LNCaP clone FGC (cell line): Measurements from ENCODE around the gene CELF4.

Source experiments
- DNase-seq: peaks from one replicate; pipeline ENCODE4 v3.0.0-alpha.2; 2011; ENCODE audit warnings: low read depth
- H3K4me3 ChIP-seq: 2 replicates; pipeline ENCODE4 v1.5.1; 2011; ENCODE audit warnings: mild to moderate bottlenecking, low read depth, low read length, control low read depth
- TF ChIP-seq, protein P1 (sequence below): IDR thresholded peaks from 2 replicates; pipeline ENCODE4 v1.5.1; 2012; ENCODE audit warnings: mild to moderate bottlenecking; ENCODE audit not compliant: control insufficient read depth, insufficient read depth; ENCODE audit errors: extremely low read depth

CELF4 gene

DNA sequence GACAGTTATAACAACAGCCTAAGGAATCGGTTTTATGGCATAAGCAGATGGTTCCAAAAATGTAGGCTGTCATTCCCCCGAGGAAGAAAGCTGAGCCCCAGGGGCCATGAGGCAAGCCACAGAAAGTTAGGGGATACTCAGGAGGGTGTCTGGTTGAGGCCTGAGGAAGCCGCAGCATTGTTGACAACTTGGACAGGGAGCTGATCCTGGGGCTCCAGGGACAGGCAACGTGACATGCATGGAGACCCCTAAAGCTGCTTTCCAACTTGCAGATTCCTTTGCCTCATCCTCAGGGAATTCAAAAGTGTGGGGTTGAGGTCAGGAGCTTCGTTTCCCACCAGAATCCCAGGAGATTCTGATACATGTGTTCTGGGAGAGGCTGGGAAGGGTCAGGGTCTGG is 20.9 kb downstream of the CELF4 start:
- TF ChIP-seq, protein P1, sequence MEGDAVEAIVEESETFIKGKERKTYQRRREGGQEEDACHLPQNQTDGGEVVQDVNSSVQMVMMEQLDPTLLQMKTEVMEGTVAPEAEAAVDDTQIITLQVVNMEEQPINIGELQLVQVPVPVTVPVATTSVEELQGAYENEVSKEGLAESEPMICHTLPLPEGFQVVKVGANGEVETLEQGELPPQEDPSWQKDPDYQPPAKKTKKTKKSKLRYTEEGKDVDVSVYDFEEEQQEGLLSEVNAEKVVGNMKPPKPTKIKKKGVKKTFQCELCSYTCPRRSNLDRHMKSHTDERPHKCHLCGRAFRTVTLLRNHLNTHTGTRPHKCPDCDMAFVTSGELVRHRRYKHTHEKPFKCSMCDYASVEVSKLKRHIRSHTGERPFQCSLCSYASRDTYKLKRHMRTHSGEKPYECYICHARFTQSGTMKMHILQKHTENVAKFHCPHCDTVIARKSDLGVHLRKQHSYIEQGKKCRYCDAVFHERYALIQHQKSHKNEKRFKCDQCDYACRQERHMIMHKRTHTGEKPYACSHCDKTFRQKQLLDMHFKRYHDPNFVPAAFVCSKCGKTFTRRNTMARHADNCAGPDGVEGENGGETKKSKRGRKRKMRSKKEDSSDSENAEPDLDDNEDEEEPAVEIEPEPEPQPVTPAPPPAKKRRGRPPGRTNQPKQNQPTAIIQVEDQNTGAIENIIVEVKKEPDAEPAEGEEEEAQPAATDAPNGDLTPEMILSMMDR, result no peak
- no peak overlapping the region for H3K4me3 ChIP-seq
- DNase-seq, result no peak

DNA sequence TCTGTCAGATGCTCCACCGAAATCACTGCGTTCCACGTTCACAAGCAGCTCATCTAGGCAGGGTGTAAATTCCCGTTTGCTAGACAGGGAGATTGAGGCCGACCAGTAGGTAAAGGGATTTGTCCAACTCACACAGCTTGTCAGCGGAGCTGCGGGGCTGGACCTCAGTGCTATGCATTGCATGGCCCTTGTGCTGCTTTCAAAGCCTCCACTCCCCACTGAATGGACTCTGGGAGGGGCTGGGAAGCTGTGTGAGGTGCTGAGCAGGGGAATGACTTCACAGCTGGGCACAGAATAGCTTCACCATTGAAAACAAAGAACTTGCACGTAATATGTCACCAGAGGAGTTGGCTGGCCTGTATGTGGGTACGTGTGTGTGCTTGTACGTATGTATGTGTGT is 21.4 kb downstream of the CELF4 start:
- TF ChIP-seq, protein P1, result no peak

DNA sequence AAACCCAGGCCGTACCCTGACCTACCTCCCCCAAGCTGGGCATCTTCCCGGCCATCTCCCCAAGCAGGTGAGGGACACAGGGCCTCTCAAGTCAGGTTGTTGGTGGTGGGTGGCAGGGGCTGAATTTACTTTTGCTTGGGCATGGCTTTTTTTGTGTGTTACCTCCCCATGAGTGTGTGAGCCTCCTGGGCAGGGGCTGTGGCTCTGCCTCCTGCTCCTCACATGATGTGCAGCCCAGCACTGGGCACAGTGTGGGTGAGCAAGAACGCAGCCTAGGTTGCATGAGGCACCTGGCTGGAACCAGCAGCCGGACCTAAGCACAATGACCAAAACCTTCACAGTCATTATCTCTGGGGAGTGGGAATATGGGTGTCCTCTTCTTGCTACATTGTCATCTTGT is 22.3 kb downstream of the CELF4 start:
- DNase-seq, result no peak
- TF ChIP-seq, protein P1, result no peak
- H3K4me3 ChIP-seq, result no peak overlapping the region

More for the DNA sequence above, 21.4 kb downstream of the CELF4 start:
- no peak for DNase-seq
- no peak overlapping the region for H3K4me3 ChIP-seq

DNA sequence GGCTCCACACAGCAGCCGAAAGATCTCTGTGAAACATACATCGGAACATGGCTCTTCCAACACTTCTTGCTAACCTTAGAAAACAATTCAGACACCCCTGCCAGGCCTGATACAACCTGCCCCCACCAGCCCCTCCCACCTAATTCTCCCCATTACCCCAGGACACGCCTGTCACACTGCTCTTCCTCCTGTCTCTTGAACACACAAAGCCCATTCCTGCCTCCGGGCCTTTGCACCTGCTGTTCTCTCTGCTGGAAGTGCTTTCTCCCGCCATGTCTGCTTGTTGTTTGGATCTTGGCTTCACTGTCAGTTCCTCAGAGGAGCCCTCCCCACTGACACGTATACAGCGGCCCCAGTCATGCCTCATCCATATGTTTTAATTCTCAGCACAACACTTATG is 24.1 kb downstream of the CELF4 start:
- DNase-seq, result no peak
- TF ChIP-seq, protein P1, result no peak
- H3K4me3 ChIP-seq, result no peak overlapping the region

DNA sequence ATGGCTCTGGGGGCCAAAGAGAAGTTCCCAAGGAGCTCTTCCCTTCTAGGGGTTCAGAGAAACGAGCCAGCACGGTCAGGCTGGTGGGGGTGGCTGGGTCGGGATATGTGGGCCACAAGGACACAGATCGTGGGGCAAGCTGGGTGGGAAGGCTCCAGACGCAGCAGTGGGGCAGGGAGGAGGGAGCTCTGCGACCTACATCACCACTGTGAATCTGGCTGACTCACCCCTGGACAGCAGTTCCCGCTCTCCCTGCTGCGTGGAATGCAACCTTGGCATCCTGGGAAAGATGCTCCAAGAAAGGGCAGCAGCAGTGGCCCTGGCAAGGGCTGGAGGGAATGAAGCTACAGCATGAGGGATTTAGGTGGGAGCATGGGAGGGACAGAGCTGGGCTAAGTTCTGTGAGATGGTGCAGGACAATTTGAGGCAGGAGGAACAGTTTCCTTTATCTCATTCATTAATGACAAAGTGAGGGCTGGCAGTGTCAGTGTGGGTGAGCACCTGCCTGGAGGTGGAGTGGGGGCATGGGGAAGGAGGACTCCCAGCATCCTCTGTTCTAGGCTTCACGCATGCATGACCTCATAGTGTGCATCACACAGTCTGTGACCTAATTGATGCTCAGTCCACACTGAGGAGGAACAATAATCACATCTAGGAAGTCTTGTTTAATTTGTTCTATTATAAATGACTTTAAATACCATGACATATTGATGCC is 25.0 kb downstream of the CELF4 start:
- TF ChIP-seq, protein P1, result no peak
- DNase-seq, result no peak
- H3K4me3 ChIP-seq, result no peak overlapping the region

DNA sequence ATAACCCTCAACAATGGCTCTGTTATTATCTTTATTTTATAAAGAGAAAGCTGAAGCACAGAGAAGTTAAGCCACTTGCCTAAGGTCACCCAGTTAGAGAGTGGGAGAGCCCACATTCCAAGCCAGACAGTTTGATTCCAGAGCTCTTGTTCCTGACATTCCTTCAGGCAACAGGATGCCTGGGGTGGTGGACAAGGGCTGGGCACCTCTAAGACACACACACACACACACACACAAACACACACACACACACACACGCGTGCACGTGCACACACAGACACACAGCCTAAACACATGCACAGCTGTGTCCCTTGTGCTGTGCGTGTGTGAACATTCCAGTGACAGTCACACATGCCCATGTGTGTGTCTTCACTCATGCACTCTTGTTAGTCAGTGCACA is 26.4 kb downstream of the CELF4 start:
- TF ChIP-seq, protein P1, result no peak
- DNase-seq, result no peak
- H3K4me3 ChIP-seq, result no peak overlapping the region

DNA sequence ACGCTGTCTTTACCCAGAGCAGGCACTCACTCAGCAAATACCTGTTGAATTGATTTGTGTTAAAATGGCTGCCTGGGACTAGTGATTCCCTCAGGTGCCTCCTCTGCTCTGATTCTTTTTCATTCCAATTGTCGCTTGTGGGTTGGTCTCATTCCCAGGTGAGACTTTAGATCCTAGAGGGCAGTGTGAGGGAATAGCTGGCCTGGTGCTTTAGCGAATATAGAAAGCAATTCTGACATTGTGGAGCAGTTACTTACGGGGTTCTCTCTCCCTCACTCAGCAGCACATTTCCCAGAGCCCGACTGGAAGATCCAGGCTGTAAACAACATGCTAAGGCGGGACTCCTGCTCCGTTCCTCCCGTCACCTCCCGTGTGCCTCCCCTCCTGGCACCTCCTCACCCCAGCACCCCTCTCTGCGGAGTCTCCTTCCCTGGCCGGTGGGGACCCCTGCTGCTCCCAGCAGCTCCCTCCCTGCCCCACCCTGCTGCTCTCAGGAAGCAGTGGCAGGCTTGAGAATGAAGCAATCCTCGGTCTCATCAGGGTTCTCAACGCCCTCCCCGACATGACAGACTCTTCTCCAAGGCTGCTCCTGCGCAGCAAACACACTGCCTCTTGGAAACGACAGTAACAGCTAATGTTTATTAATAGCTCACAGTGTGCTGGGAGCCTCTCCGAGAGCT is 26.9 kb downstream of the CELF4 start:
- no peak for DNase-seq
- H3K4me3 ChIP-seq, result no peak overlapping the region

More for the DNA sequence above, 26.9 kb downstream of the CELF4 start:
- TF ChIP-seq, protein P1, result no peak
